Measurements from ENCODE around the gene SLITRK5.

SLITRK5 gene, protein sequence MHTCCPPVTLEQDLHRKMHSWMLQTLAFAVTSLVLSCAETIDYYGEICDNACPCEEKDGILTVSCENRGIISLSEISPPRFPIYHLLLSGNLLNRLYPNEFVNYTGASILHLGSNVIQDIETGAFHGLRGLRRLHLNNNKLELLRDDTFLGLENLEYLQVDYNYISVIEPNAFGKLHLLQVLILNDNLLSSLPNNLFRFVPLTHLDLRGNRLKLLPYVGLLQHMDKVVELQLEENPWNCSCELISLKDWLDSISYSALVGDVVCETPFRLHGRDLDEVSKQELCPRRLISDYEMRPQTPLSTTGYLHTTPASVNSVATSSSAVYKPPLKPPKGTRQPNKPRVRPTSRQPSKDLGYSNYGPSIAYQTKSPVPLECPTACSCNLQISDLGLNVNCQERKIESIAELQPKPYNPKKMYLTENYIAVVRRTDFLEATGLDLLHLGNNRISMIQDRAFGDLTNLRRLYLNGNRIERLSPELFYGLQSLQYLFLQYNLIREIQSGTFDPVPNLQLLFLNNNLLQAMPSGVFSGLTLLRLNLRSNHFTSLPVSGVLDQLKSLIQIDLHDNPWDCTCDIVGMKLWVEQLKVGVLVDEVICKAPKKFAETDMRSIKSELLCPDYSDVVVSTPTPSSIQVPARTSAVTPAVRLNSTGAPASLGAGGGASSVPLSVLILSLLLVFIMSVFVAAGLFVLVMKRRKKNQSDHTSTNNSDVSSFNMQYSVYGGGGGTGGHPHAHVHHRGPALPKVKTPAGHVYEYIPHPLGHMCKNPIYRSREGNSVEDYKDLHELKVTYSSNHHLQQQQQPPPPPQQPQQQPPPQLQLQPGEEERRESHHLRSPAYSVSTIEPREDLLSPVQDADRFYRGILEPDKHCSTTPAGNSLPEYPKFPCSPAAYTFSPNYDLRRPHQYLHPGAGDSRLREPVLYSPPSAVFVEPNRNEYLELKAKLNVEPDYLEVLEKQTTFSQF

DNA sequence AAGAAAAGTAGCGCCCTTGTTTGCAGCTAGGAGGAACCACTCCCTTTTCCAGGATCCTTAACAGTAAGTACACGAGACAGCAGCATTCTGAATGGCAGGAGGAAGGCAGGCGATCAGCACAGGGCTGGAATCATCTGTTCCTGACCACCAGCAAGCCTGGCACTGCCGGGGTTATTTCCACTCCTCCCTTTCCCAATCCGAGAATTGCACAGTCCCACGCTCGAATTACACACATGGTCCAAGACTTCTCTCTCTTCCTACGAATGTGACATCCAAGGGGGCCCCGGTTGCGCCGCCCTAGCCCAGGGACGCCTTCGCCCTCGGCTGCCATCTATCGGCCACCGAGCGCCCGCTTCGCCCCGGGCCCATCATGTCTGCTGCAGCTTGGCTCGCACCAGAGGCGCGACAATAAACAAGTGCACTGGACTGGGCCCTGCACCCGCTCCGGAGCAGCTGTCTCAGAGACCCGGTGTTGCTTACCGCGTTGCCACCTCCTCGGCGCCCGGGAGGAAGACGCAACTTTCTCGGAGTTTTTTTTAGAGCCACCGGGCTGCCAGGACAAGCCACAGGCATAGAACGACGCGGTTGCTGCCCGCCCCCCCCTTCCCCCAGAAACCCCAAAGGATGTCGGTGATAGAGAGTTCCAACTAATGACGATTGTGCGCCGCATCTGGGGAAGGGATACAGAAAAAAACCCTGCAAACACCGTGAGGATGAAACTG is at the start of gene SLITRK5:
SLITRK5 (plus strand) TSS at position 341 of the 722 bp plus-strand sequence. CDS start 4,018 bp downstream, outside the sequence.
- FAIRE-seq: no peak

DNA sequence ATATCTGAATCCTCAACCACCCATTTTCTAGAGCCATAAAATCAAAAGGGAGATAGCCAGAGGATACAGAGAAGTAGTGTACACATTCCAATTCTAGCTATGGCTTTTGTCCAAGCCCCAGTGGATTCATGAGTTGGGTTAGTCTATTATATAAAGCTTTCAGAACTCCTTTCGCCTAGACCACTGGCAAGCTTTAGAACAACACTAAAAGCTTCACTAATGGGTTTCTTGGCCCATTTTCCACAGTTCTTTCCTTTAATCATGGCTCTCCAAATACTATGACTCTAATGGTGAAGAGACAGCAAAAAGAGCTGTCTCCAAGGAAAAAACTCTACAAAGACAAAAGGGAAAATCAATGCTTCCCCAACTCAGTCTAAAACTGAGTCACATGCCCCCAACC is 48.2 kb upstream of the SLITRK5 start:
- FAIRE-seq: no peak

DNA sequence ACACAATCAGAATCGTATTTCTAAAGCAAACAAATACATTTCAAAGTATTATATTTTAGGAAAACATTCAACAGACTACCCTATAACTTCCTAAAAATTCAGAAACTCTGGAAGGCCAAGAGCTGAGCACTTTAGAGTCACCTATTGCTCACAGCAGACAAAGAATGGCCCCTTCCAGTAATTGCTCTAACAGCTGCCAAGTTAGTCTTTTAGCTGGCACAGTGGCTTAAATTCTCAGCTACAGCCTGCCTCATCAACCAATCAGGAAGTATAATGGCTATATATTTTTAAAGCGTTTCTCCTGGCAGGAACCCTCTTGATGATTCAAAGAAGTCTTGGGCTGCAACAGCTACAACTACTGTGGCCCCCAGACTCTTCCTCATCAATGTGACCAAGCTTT is 14.9 kb upstream of the SLITRK5 start:
- no peak for FAIRE-seq

DNA sequence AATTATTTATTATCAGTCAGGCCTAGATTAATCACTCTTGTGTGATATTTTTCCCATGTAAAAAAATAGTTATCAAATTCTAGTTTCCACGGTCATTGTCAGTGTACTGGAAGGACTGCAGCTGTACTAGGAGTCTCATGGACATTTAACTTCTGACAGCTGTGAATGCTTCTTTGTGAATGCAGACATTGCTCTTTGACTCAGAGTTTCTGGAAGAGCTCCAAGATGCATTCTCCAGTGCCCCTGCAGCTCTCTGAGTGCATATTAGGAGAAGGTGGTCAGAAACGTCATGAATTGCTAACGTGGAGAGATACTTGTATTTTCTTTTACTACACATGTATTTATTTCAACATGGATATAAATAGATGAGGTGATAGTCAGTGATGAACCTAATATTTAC is 9.7 kb upstream of the SLITRK5 start:
- no peak for FAIRE-seq

DNA sequence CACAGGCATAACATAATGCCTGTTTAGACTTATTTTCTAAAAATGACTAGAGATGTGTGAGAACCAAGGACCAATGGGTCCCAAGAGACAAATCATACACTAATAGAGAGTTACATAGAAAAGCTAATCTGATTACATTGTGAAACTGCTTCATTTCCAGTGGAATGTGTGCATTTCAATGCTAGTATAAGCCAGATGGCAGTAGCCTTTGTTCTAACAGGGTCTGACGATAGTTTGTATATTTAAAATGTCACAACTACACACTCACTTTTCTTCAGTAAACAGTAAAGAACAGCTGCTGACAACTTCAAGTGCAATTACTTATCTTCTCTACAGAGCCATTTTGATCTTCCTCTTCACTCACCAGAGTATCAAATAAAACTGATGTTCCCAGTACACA is 4.3 kb upstream of the SLITRK5 start:
- no peak for FAIRE-seq

DNA sequence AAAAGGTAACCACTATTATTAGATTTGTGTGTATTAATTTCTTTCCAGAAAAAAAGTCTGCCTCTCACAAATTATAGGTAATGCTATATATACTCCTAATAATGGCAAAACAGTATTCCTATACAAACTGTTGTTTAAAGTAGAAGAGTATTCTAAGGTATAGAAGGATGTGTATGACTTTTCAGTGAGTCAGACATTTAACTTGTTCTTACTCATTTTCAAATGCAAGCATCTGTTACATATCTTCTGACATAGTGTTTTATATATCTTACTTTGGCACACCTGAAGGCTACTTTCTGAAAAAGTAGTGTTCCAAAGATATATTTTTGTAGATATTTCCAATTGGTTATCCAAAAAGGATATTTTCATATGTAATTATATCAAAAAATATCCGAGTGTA is 3.5 kb upstream of the SLITRK5 start:
- no peak for FAIRE-seq

DNA sequence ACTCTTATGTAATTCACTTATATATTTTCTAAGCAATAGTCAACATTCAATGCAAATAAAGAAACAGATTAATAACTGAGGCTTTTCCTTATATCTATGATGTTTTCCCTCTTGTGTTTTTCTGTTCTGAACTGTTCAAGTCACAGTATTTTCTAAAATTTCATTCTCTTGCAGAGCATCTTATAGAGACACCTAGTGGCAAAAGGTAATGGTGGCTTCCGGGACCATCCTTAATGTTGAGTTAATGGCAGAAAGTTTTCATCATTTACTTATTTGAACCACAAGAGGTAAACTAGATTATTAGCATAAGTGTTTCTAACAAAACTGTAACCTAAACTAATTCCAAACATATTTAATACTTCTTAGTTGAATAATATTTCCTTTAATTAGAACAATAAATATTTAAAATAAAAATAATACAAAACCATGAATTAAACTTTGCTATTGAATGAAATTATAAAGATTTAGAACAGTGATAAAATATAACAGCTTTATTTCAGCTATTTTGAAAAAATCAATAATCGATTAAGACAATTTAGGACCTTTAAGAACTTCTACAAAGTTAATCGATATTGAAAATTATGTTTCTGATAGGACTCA is 1.7 kb upstream of the SLITRK5 start:
- peak; percentile 96 for FAIRE-seq

DNA sequence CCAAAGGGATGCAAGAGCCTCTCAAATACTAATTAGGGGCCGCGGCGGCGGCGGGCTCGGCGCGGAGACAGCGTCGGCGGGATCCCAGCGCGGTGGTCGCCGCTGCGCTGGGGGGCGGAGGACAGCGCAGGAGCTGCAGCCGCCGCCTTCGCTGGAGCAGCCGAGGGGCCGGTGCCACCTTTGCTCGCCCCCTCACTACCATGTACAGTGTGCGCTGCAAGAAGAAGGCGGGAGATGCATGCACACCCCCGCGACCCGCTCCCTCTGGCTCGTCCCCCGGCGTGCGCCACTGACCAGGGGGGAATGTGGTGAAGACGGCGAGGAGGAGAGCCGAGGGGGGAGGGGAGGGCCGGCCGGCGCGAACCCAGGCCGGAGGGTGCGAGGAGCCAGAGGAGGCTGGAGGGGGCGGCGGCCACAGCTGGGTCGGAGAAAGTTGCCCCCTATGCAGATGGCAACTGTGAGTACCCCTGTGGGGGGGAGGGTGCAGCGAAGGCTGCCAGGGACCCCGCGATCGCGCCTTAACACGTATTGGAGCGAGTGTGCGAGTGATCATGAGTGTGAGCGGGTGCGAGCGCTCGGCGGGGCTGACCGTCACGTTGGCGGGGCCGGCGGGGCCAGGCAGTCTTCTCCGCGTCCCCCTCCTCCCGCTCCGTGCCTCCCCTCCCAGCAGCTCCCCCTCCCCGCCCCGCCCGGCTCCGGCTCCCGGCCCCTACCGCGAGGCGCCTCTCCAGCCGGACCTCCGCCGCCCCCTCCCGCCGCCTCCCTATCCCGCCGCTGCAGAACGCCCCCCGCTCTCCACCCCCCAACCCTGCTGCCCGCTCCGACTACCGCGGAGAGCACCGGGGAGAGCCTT is 808 bp downstream of the SLITRK5 start:
- FAIRE-seq: no peak

DNA sequence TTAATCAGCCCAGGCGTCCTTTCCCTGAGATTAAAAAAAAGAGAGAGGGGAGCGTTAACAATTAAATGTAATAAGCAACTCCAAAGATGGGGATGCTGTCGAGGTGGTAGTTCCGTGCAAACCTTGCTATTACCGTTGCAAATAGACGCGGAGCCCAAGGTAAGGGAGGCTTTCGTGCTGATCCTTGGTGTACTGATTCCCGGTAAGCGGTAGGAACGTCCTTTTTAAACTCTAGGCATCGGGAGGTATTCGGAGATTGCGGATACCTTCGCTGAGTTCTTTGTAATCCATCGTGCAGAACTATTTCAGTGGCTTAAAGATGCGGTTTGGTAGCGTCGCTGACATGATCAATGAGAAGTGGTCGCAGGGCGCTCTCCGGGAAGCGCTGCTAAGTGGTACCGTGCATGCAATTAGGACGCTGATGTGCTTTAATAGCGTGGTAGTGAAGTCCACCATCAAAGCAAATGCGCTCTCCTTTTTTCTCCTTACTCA is 3.1 kb downstream of the SLITRK5 start:
- FAIRE-seq: no peak

DNA sequence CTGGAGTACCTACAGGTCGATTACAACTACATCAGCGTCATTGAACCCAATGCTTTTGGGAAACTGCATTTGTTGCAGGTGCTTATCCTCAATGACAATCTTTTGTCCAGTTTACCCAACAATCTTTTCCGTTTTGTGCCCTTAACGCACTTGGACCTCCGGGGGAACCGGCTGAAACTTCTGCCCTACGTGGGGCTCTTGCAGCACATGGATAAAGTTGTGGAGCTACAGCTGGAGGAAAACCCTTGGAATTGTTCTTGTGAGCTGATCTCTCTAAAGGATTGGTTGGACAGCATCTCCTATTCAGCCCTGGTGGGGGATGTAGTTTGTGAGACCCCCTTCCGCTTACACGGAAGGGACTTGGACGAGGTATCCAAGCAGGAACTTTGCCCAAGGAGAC is 4.7 kb downstream of the SLITRK5 start:
- FAIRE-seq: no peak

DNA sequence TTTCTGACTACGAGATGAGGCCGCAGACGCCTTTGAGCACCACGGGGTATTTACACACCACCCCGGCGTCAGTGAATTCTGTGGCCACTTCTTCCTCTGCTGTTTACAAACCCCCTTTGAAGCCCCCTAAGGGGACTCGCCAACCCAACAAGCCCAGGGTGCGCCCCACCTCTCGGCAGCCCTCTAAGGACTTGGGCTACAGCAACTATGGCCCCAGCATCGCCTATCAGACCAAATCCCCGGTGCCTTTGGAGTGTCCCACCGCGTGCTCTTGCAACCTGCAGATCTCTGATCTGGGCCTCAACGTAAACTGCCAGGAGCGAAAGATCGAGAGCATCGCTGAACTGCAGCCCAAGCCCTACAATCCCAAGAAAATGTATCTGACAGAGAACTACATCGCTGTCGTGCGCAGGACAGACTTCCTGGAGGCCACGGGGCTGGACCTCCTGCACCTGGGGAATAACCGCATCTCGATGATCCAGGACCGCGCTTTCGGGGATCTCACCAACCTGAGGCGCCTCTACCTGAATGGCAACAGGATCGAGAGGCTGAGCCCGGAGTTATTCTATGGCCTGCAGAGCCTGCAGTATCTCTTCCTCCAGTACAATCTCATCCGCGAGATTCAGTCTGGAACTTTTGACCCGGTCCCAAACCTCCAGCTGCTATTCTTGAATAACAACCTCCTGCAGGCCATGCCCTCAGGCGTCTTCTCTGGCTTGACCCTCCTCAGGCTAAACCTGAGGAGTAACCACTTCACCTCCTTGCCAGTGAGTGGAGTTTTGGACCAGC is 5.3 kb downstream of the SLITRK5 start:
- no peak for FAIRE-seq

DNA sequence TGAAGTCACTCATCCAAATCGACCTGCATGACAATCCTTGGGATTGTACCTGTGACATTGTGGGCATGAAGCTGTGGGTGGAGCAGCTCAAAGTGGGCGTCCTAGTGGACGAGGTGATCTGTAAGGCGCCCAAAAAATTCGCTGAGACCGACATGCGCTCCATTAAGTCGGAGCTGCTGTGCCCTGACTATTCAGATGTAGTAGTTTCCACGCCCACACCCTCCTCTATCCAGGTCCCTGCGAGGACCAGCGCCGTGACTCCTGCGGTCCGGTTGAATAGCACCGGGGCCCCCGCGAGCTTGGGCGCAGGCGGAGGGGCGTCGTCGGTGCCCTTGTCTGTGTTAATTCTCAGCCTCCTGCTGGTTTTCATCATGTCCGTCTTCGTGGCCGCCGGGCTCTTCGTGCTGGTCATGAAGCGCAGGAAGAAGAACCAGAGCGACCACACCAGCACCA is 5.9 kb downstream of the SLITRK5 start:
- FAIRE-seq: no peak

DNA sequence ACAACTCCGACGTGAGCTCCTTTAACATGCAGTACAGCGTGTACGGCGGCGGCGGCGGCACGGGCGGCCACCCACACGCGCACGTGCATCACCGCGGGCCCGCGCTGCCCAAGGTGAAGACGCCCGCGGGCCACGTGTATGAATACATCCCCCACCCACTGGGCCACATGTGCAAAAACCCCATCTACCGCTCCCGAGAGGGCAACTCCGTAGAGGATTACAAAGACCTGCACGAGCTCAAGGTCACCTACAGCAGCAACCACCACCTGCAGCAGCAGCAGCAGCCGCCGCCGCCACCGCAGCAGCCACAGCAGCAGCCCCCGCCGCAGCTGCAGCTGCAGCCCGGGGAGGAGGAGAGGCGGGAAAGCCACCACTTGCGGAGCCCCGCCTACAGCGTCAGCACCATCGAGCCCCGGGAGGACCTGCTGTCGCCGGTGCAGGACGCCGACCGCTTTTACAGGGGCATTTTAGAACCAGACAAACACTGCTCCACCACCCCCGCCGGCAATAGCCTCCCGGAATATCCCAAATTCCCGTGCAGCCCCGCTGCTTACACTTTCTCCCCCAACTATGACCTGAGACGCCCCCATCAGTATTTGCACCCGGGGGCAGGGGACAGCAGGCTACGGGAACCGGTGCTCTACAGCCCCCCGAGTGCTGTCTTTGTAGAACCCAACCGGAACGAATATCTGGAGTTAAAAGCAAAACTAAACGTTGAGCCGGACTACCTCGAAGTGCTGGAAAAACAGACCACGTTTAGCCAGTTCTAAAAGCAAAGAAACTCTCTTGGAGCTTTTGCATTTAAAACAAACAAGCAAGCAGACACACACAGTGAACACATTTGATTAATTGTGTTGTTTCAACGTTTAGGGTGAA is 6.6 kb downstream of the SLITRK5 start:
- no peak for FAIRE-seq

DNA sequence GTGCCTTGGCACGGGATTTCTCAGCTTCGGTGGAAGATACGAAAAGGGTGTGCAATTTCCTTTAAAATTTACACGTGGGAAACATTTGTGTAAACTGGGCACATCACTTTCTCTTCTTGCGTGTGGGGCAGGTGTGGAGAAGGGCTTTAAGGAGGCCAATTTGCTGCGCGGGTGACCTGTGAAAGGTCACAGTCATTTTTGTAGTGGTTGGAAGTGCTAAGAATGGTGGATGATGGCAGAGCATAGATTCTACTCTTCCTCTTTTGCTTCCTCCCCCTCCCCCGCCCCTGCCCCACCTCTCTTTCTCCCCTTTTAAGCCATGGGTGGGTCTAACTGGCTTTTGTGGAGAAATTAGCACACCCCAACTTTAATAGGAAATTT is 7.2 kb downstream of the SLITRK5 start:
- FAIRE-seq: no peak

DNA sequence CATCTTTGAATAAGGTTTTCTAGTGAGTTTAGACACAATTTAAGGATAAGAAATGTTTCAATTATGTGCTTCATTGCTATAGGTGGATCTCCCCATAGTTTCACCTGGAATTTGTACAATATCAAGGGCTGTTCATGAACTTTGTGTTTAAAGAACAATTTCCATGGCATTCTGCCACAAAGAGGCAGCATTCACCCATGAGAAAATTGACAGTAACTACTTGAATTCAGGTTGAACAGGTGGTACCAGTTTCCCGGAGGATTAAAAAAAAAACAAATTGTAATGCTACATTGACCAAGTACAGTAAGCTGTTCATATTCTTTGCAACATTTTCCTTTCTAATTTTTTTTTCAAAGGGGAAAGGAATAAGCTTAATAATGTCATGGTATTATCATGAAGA is 9.1 kb downstream of the SLITRK5 start:
- no peak for FAIRE-seq

DNA sequence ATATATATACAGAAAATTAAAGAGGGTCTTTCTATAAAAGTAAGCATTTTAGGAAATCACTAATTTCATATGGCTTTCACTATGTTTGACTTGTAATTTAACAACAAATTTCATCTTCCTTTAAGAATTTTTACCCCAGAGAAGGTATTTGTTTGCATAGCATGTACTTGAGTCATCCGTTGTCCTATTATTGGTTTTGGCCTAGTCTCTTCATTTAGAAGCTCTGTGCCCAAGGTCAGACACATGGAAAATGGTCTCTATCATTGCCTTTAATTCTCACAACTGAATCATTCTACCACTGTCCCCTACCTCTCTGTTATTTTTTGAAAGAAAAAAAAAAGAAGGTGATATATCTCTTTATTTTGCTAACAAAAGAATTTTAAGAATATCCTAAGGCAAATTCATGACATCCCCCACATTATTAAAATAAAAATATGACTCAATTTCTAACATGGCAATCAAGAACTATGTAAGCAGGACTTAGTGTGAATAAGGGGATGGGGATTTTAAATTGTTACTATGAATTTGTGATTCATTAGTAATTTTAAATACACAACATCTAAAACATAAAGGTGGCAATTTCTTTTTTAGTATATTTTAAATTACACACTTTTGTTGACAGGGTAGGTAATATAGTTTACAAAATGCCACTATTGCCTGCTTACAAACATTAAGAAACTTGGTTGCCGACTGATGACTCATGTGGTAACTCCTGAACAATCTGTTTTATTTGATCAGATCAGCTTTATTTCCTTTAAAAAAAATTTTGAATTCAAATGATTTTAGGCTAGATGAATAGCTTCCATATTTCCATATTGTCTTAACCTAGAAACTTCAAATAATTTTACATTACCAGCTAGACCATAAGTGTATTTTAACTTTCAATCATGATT is 13.9 kb downstream of the SLITRK5 start:
- peak; percentile 29 for FAIRE-seq

DNA sequence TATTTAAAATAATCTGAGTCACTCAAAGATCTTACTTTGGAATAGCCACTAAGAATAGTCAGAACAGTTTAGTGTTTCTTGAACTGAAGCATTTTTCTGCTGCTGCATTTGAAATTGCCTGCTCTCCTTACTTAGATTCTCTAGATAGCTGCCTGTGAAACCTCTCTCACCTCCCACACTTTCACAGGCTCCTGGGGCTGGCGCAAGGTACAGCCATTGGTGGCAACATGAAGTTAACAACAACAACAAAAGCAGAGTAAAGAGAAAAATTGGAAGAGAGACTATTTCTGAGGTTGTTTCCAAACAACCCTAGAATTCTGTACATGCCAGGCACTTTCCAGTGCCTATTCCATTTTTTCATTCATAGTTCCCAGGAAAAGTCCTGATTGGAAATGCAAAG is 25.3 kb downstream of the SLITRK5 start:
- FAIRE-seq: no peak

DNA sequence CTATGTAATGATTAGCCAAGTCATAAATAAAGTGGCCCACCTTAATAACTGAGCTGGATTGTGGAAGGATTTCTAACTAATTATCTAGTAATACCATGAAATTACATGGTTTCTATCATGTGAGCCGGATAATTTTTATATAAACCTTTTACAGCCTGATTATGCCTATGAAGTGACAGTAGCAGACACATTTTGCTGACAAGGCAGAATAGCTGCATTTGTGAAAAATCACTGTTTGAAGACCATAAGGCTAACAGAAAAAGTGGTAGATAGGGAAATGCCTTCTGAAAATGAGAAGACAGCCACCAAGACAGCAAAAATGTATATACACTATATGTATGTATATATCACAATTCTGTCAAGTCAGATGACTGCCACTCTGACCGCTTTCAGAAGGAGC is 27.1 kb downstream of the SLITRK5 start:
- FAIRE-seq: no peak

DNA sequence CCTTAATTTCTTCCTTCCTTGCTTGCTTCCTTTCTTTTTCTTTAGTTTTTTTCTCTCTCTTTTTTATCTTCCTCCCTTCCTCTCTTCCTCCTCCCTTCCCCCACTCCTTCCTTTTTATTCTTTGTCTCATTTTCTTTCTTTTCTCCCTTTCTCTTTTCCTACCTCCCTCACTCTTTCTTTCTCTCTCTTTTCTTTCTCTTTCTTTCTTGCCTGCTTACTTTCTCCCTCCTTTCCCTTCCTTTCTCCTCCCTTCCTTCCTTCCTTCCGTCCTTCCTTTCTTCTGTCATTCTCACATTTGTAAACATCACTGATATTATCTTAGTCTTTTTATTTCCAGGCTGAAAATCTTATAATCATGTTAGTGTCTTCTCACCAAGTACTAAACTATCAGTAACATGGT is 38.8 kb downstream of the SLITRK5 start:
- no peak for FAIRE-seq
